GM12878 (cell line): Measurements from ENCODE around the gene CSNK1G3. TPM values are rescaled to one million over a fixed set of nuclear protein-coding genes. Genes with fewer than 3 reads are reported as not detected.
A peak's percentile ranks its signal among the peaks of the same experiment; 100 is the strongest.

Experiments used
- ATAC-seq: fragments of 200-7000 bp; cut with Tn5 transposase; 3 replicates; pipeline ENCODE4 v1.9.1; 2020; ENCODE audit warnings: mild to moderate bottlenecking, moderate library complexity
- BruUV-seq: library from RNA; stranded (reverse); fragments of 400-500 nt; replicated peaks from 2 replicates; lab custom pipeline; 2021; lab: Mats Ljungman, UMichigan
- CTCF ChIA-PET: fragments of 300-600 bp; sonication (Branson Sonifier 250); formaldehyde crosslinking; extraction: SDS; loops from one replicate; lab custom pipeline; 2021; ENCODE audit warnings: inconsistent platforms; lab: Yijun Ruan, JAX
- POLR2A ChIA-PET: fragments of 350-600 bp; formaldehyde crosslinking; extraction: SDS; loops from one replicate; lab custom pipeline; 2021; ENCODE audit warnings: inconsistent platforms; lab: Charles Lee
- RAD21 ChIA-PET: fragments of 300-600 bp; sonication (Branson Sonifier 250); formaldehyde crosslinking; loops from one replicate; lab custom pipeline; 2023; ENCODE audit warnings: antibody characterized with exemption; ENCODE audit not compliant: unreplicated experiment; lab: Charles Lee
- SMC1A ChIA-PET: fragments of 300-600 bp; sonication (Branson Sonifier 250); formaldehyde crosslinking; loops from one replicate; lab custom pipeline; 2023; ENCODE audit not compliant: unreplicated experiment, uncharacterized antibody; lab: Charles Lee
- DNase-seq: peaks from one replicate; pipeline ENCODE4 v3.0.0-alpha.2; 2011; ENCODE audit warnings: low read depth, low spot score
- FAIRE-seq: peaks from 3 replicates; lab custom pipeline; 2011; peaks lifted over from hg19 to GRCh38; lab: Jason Lieb, UNC
- H2AFZ ChIP-seq: 2 replicates; pipeline ENCODE4 v1.6.0; 2011; ENCODE audit warnings: low read depth, low read length, control low read depth; ENCODE audit not compliant: control insufficient read depth
- H3K27ac ChIP-seq: 2 replicates; pipeline ENCODE4 v1.5.1; 2011; ENCODE audit warnings: control low read depth; ENCODE audit not compliant: control insufficient read depth, insufficient read depth
- H3K27me3 ChIP-seq, 2 experiments: replicated peaks in 1 of 2; 2 replicates each; pipeline versions ENCODE4 v1.6.0 to v1.6.1; 2011; ENCODE audit warnings: low read length in 1 of 2; ENCODE audit not compliant: control insufficient read depth in 2 of 2, insufficient read depth in 2 of 2
- H3K36me3 ChIP-seq, 2 experiments: 2 replicates each; pipeline ENCODE4 v1.5.1; 2011; ENCODE audit warnings: low read length in 1 of 2; ENCODE audit not compliant: control insufficient read depth in 2 of 2, insufficient read depth in 2 of 2
- H3K4me1 ChIP-seq: 2 replicates; pipeline ENCODE4 v1.6.1; 2011; ENCODE audit warnings: mild to moderate bottlenecking, low read length, moderate library complexity, mixed read lengths; ENCODE audit not compliant: control insufficient read depth, insufficient read depth
- H3K4me2 ChIP-seq: 2 replicates; pipeline ENCODE4 v1.6.0; 2011; ENCODE audit warnings: control low read depth; ENCODE audit not compliant: control insufficient read depth, insufficient read depth
- H3K4me3 ChIP-seq: fragments of 200-600 bp; sonication (generic); 2 replicates; pipeline ENCODE4 v1.5.1; 2016
- H3K79me2 ChIP-seq: 2 replicates; pipeline ENCODE4 v1.6.0; 2011; ENCODE audit warnings: low read length; ENCODE audit not compliant: control insufficient read depth, insufficient read depth
- H3K9ac ChIP-seq: 2 replicates; pipeline ENCODE4 v1.8.0; 2011; ENCODE audit warnings: low read length, control low read depth, mixed read lengths; ENCODE audit not compliant: control insufficient read depth, insufficient read depth
- H3K9me3 ChIP-seq: replicated peaks from 3 replicates; pipeline ENCODE4 v1.5.1; 2011; ENCODE audit warnings: mild to moderate bottlenecking, low read length; ENCODE audit not compliant: control insufficient read depth, insufficient read depth
- H4K20me1 ChIP-seq: 2 replicates; pipeline ENCODE4 v1.6.0; 2011; ENCODE audit not compliant: control insufficient read depth, insufficient read depth
- MEF2A ChIP-seq: IDR thresholded peaks from 2 replicates; pipeline ENCODE4 v1.6.1; 2011; ENCODE audit warnings: low read depth, mild to moderate bottlenecking, low read length, moderate library complexity; ENCODE audit not compliant: insufficient read depth
- MYC ChIP-seq: IDR thresholded peaks from 2 replicates; pipeline ENCODE4 v1.6.1; 2011; ENCODE audit warnings: mild to moderate bottlenecking, low read length, moderate library complexity, inconsistent platforms; ENCODE audit not compliant: insufficient read depth, insufficient replicate concordance, insufficient read length, severe bottlenecking
- NR2C2 ChIP-seq: IDR thresholded peaks from 2 replicates; pipeline ENCODE4 v1.6.1; 2011; ENCODE audit warnings: borderline replicate concordance, low read depth; ENCODE audit not compliant: control insufficient read depth, insufficient read length
- RFX5 ChIP-seq: IDR thresholded peaks from 2 replicates; pipeline ENCODE4 v1.6.1; 2011; ENCODE audit warnings: low read depth, low read length, improper control_type of control experiment
- SKIL ChIP-seq: fragments of 450-650 bp; IDR thresholded peaks from 2 replicates; pipeline ENCODE4 v1.6.1; 2017; ENCODE audit warnings: mild to moderate bottlenecking, low read depth, inconsistent platforms; ENCODE audit not compliant: poor library complexity, severe bottlenecking
- SP1 ChIP-seq: IDR thresholded peaks from one replicate; pipeline ENCODE4 v1.6.1; 2011; ENCODE audit warnings: low read depth, low read length
- WRNIP1 ChIP-seq: IDR thresholded peaks from 2 replicates; pipeline ENCODE4 v1.6.1; 2011; ENCODE audit warnings: low read depth, low read length, improper control_type of control experiment, borderline replicate concordance
- ZNF687 ChIP-seq: fragments of 450-650 bp; IDR thresholded peaks from 2 replicates; pipeline ENCODE4 v1.6.1; 2017; ENCODE audit warnings: mild to moderate bottlenecking, moderate library complexity
- WGBS: methylation state at CpG from one replicate; pipeline ENCODE4 v1.1.6; 2016; ENCODE audit warnings: low lambda C conversion rate; ENCODE audit not compliant: insufficient replicate concordance, insufficient coverage; ENCODE audit errors: missing lambda C conversion rate; 5-methylcytosine and 5-hydroxymethylcytosine counted together
- in situ Hi-C: fragments of 300-500 bp; cut with MboI; formaldehyde crosslinking; loops from 9 replicates; pipeline ENCODE4 v1.14.3; 2018; ENCODE audit warnings: mixed read lengths
- intact Hi-C: fragments of 100-400 bp; cut with micrococcal nuclease; formaldehyde crosslinking; loops from one replicate; pipeline ENCODE4 v1.14.2; 2022; ENCODE audit not compliant: unreplicated experiment
- polyA plus RNA-seq, 11 experiments: library from polyadenylated mRNA; depleted of rRNA in 4 of 11; unstranded in 6 of 11; stranded (reverse) in 5 of 11; fragments of >200 nt; fragmentation: Nextera tagmentation in 4 of 11; fragmentation: Illumina TruSeq in 1 of 11; extraction: Ambion mirVana in 4 of 11; extraction: Trizol in 1 of 11; gene quantifications; 1 replicate in 1 of 11; 2 replicates in 10 of 11; pipeline versions ENCODE4 v1.2.1 to v1.2.3, GENCODE V29; 2011 to 2016; ENCODE audit warnings: inconsistent platforms in 2 of 11, missing spikeins in 2 of 11, low read depth in 1 of 11
- total RNA-seq, 4 experiments: library from RNA; depleted of rRNA in 3 of 4; stranded (reverse); fragments of >200 nt in 3 of 4; fragmentation: Illumina TruSeq in 1 of 4; extraction: Trizol in 1 of 4; gene quantifications; 2 replicates each; pipeline versions ENCODE4 v1.2.1 to v1.2.3, GENCODE V29; 2013 to 2021
- TF ChIP-seq, protein P1 (sequence below): fragments of 150-350 bp; IDR thresholded peaks from 2 replicates; pipeline ENCODE4 v1.6.1; 2014; ENCODE audit warnings: mild to moderate bottlenecking, low read depth, low read length
- TF ChIP-seq, protein P2 (sequence below): IDR thresholded peaks from 2 replicates; pipeline ENCODE4 v1.6.1; 2012; ENCODE audit warnings: low read length, inconsistent platforms
- TF ChIP-seq, protein P3 (sequence below): fragments of 450-650 bp; IDR thresholded peaks from 2 replicates; pipeline ENCODE4 v1.6.1; 2016; ENCODE audit warnings: mild to moderate bottlenecking

Gene CSNK1G3
- total and polyA plus RNA-seq, 10 of the 15 experiments (the other 5 are each of a cell fraction or from before 2014, with no cell fraction given), result 7.4 to 24.1 (median 17.9) TPM

- Histone ChIP-seq H2AFZ (no peak overlapping the region), H3K9ac (no peak overlapping the region), H3K27ac (no peak overlapping the region), H3K27me3 (no peaks in the 10 kb centered on the region), H3K36me3 (no peaks in the 10 kb centered on the region), H3K4me3 (no peak overlapping the region), H4K20me1 (no peaks in the 10 kb centered on the region), H3K4me2 (peak overlapping the region; percentile 35; the same call in 1 of the 2 replicates), H3K4me1 (peaks cover 35% of the 10 kb centered on the region), H3K9me3 (no peaks in the 10 kb centered on the region), H3K79me2 (peaks cover 82% of the 10 kb centered on the region)
- no TSS peak for BruUV-seq
- in situ Hi-C loops, result loop anchor here (10.0 kb wide), 1 partner anchor 71 kb away; no protein-coding TSS in a partner anchor
- ChIA-PET CTCF (no interaction called here), POLR2A (no interaction called here), SMC1A (interaction anchor here (0.9 to 4.5 kb wide), 5 partner anchors 27 to 93 kb away, joined by 3 to 27 read pairs (median 3); partner anchors contain the start of gene CEP120), RAD21 (interaction anchor here (2.3 to 2.4 kb wide), 2 partner anchors 27 to 95 kb away, joined by 8 read pairs; no protein-coding TSS in a partner anchor)
- no peak for FAIRE-seq
- 97% methylated on average over 3 of the region's 3 CpGs for WGBS
- DNase-seq, result no peak
- no peak for ATAC-seq
- intact Hi-C loops, result no loop called here
- no peak for TF ChIP-seq SP1
- no peak for TF ChIP-seq RFX5
- TF ChIP-seq, protein P1, sequence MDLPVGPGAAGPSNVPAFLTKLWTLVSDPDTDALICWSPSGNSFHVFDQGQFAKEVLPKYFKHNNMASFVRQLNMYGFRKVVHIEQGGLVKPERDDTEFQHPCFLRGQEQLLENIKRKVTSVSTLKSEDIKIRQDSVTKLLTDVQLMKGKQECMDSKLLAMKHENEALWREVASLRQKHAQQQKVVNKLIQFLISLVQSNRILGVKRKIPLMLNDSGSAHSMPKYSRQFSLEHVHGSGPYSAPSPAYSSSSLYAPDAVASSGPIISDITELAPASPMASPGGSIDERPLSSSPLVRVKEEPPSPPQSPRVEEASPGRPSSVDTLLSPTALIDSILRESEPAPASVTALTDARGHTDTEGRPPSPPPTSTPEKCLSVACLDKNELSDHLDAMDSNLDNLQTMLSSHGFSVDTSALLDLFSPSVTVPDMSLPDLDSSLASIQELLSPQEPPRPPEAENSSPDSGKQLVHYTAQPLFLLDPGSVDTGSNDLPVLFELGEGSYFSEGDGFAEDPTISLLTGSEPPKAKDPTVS, result no peak
- no peak for TF ChIP-seq MYC
- TF ChIP-seq SKIL, result no peak
- no peak for TF ChIP-seq MEF2A
- TF ChIP-seq WRNIP1, result no peak
- TF ChIP-seq, protein P2, sequence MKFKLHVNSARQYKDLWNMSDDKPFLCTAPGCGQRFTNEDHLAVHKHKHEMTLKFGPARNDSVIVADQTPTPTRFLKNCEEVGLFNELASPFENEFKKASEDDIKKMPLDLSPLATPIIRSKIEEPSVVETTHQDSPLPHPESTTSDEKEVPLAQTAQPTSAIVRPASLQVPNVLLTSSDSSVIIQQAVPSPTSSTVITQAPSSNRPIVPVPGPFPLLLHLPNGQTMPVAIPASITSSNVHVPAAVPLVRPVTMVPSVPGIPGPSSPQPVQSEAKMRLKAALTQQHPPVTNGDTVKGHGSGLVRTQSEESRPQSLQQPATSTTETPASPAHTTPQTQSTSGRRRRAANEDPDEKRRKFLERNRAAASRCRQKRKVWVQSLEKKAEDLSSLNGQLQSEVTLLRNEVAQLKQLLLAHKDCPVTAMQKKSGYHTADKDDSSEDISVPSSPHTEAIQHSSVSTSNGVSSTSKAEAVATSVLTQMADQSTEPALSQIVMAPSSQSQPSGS, result no peak
- no peak for TF ChIP-seq NR2C2
- TF ChIP-seq, protein P3, sequence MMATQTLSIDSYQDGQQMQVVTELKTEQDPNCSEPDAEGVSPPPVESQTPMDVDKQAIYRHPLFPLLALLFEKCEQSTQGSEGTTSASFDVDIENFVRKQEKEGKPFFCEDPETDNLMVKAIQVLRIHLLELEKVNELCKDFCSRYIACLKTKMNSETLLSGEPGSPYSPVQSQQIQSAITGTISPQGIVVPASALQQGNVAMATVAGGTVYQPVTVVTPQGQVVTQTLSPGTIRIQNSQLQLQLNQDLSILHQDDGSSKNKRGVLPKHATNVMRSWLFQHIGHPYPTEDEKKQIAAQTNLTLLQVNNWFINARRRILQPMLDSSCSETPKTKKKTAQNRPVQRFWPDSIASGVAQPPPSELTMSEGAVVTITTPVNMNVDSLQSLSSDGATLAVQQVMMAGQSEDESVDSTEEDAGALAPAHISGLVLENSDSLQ, result no peak
- no peak for TF ChIP-seq ZNF687
Observed at GRCh38 chr5:123515904-123516303, 3.9 kb downstream of the CSNK1G3 start.
